ENCODE measurements around the gene SRP68. TPM values are rescaled to one million over a fixed set of nuclear protein-coding genes. Genes with fewer than 3 reads are reported as not detected.

SRP68 gene
- total RNA-seq, 1 experiment from 2014 or later = 90.7 TPM

- Mint-ChIP-seq H3K36me3 (no peaks in the 10 kb centered on the region), H3K27ac (no peak overlapping the region), H3K27me3 (ENCODE audit: low read depth) (no peaks in the 10 kb centered on the region), H3K9me3 (no peaks in the 10 kb centered on the region), H3K4me3 (no peak overlapping the region), H3K4me1 (no peaks in the 10 kb centered on the region)
- DNase-seq (ENCODE audit: low spot score) = no peak
- ChIA-PET POLR2A (interaction anchor here (0.9 kb wide), 1 partner anchor 10 kb away, joined by 3 read pairs; no protein-coding TSS in a partner anchor), CTCF (interaction anchor here (0.7 to 3.6 kb wide), 12 partner anchors 10 to 378 kb away, joined by 3 to 17 read pairs (median 5); partner anchors contain the start of gene CDK3)
- TF ChIP-seq IRF1 (CRISPR knock-in tag; IDR thresholded peaks at IDR 0.05) (no peak), ZNF317 (CRISPR knock-in tag; IDR thresholded peaks at IDR 0.05; ENCODE audit: borderline replicate concordance, low read depth) (no peak), STAT6 (CRISPR knock-in tag; conservative IDR thresholded peaks at IDR 0.05; ENCODE audit: low read depth) (no peak), ZNF425 (CRISPR knock-in tag; conservative IDR thresholded peaks at IDR 0.05) (no peak), USF1 (CRISPR knock-in tag; IDR thresholded peaks at IDR 0.05) (no peak), USF2 (CRISPR knock-in tag; IDR thresholded peaks at IDR 0.05) (no peak), EMX1 (CRISPR knock-in tag; IDR thresholded peaks at IDR 0.05) (no peak), FOXJ3 (CRISPR knock-in tag; IDR thresholded peaks at IDR 0.05; ENCODE audit: borderline replicate concordance) (no peak), SMAD4 (CRISPR knock-in tag; IDR thresholded peaks at IDR 0.05) (no peak), ZNF281 (CRISPR knock-in tag; IDR thresholded peaks at IDR 0.05) (no peak), ZMAT4 (CRISPR knock-in tag; IDR thresholded peaks at IDR 0.05) (no peak), AFF4 (CRISPR knock-in tag; IDR thresholded peaks at IDR 0.05; ENCODE audit: borderline replicate concordance) (no peak)
- ATAC-seq = no peak
Measured at GRCh38 chr17:76019833-76020467, 52.4 kb downstream of the SRP68 start.
